Astrocyte (in vitro differentiated cells and primary cell): Measurements from ENCODE around the gene SGCD. TPM values are rescaled to one million over a fixed set of nuclear protein-coding genes. Genes with fewer than 3 reads are reported as not detected.

Experiments used
- DNase-seq: peaks from one replicate; pipeline ENCODE4 v3.0.0-alpha.2; 2010; ENCODE audit warnings: low read depth
- FAIRE-seq: peaks from 2 replicates; lab custom pipeline; 2011; peaks lifted over from hg19 to GRCh38; lab: Jason Lieb, UNC
- H2AFZ ChIP-seq: 2 replicates; pipeline ENCODE4 v1.6.0; 2012; ENCODE audit warnings: low read depth, low read length, inconsistent platforms
- H3K27ac ChIP-seq: 2 replicates; pipeline ENCODE4 v1.5.1; 2011; ENCODE audit warnings: low read depth, low read length, inconsistent platforms
- H3K27me3 ChIP-seq: 2 replicates; pipeline ENCODE4 v1.6.0; 2011; ENCODE audit warnings: low read length, inconsistent platforms; ENCODE audit not compliant: insufficient read depth
- H3K36me3 ChIP-seq: 2 replicates; pipeline ENCODE4 v1.5.1; 2011; ENCODE audit warnings: low read length, inconsistent platforms; ENCODE audit not compliant: insufficient read depth
- H3K4me1 ChIP-seq: 2 replicates; pipeline ENCODE4 v1.5.1; 2011; ENCODE audit warnings: low read length, inconsistent platforms; ENCODE audit not compliant: insufficient read depth
- H3K4me2 ChIP-seq: 2 replicates; pipeline ENCODE4 v1.6.0; 2012; ENCODE audit warnings: low read length, inconsistent platforms
- H3K4me3 ChIP-seq: 2 replicates; pipeline ENCODE4 v1.5.1; 2011; ENCODE audit warnings: low read depth, mild to moderate bottlenecking, low read length, inconsistent platforms; ENCODE audit not compliant: insufficient read depth
- H3K79me2 ChIP-seq: 2 replicates; pipeline ENCODE4 v1.6.0; 2012; ENCODE audit warnings: mild to moderate bottlenecking, low read length, inconsistent platforms; ENCODE audit not compliant: insufficient read depth
- H3K9ac ChIP-seq: 2 replicates; pipeline ENCODE4 v1.6.0; 2012; ENCODE audit warnings: mild to moderate bottlenecking, low read length, inconsistent platforms
- H3K9me3 ChIP-seq: 2 replicates; pipeline ENCODE4 v1.5.1; 2012; ENCODE audit warnings: low read depth, mild to moderate bottlenecking, low read length, inconsistent platforms; ENCODE audit not compliant: insufficient read depth
- H4K20me1 ChIP-seq: 2 replicates; pipeline ENCODE4 v1.6.0; 2012; ENCODE audit warnings: low read length, inconsistent platforms; ENCODE audit not compliant: insufficient read depth
- H3K27ac Mint-ChIP-seq: one replicate; pipeline ENCODE4 v1.8.0; 2021; ENCODE audit warnings: mild to moderate bottlenecking, mixed read lengths; ENCODE audit not compliant: unreplicated experiment
- H3K27me3 Mint-ChIP-seq: one replicate; pipeline ENCODE4 v1.8.0; 2021; ENCODE audit warnings: low read depth, mixed read lengths; ENCODE audit not compliant: unreplicated experiment
- H3K36me3 Mint-ChIP-seq: one replicate; pipeline ENCODE4 v1.8.0; 2021; ENCODE audit warnings: low read depth, mixed read lengths; ENCODE audit not compliant: unreplicated experiment
- H3K4me1 Mint-ChIP-seq: one replicate; pipeline ENCODE4 v1.8.0; 2021; ENCODE audit warnings: low read depth, mixed read lengths; ENCODE audit not compliant: unreplicated experiment
- H3K4me3 Mint-ChIP-seq: one replicate; pipeline ENCODE4 v1.8.0; 2021; ENCODE audit warnings: mild to moderate bottlenecking, moderate library complexity, mixed read lengths; ENCODE audit not compliant: unreplicated experiment
- H3K9me3 Mint-ChIP-seq: one replicate; pipeline ENCODE4 v1.8.0; 2021; ENCODE audit warnings: mild to moderate bottlenecking, mixed read lengths; ENCODE audit not compliant: unreplicated experiment
- EZH2 ChIP-seq: IDR thresholded peaks from 2 replicates; pipeline ENCODE4 v1.6.1; 2012; ENCODE audit warnings: mild to moderate bottlenecking, low read length, inconsistent platforms; ENCODE audit not compliant: insufficient read depth
- total RNA-seq: library from RNA; stranded (reverse); gene quantifications from 2 replicates; pipeline ENCODE4 v1.2.1, GENCODE V29; 2021
- TF ChIP-seq, protein P1 (sequence below): IDR thresholded peaks from 2 replicates; pipeline ENCODE4 v1.5.1; 2011; ENCODE audit warnings: low read depth, mild to moderate bottlenecking, inconsistent platforms, low read length, moderate library complexity; ENCODE audit not compliant: insufficient read depth

SGCD gene
- total RNA-seq, 1 donor from 2014 or later = 2.9 TPM

DNA sequence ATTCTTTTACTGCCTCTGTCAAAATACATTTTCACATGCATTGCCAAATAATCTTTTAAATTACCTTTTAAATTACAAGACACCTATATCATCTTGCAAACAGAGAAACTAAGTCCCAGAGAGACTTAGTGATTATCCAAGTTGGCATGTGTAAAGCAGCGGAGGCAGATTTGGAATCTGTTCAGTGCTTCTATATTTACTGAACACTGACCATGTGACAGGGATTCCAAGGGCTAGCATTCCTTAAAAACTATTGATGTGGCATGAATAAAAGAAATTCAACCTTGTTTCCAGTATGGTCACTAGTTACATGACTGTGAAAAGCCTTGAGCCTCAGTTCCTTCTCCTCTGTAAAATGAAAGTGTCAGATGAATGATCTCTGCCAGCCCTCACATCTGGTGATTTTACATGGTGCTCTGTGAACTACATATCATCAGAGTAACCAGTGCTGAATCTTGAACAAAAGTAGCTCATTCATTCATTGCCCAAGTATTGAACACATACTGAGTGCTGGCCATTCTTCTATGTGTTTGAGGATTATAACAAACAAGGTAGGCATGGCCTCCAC lies 451.3 kb downstream of the SGCD start:
- Histone ChIP-seq H3K27me3 (no peaks in the 10 kb centered on the region), H3K79me2 (no peaks in the 10 kb centered on the region), H2AFZ (no peak overlapping the region), H3K9ac (no peak overlapping the region), H3K27ac (no peak overlapping the region), H3K4me3 (no peak overlapping the region), H3K36me3 (no peaks in the 10 kb centered on the region), H3K4me1 (no peaks in the 10 kb centered on the region), H3K9me3 (no peaks in the 10 kb centered on the region), H3K4me2 (no peak overlapping the region), H4K20me1 (no peaks in the 10 kb centered on the region)
- DNase-seq = no peak
- no peak for TF ChIP-seq EZH2
- TF ChIP-seq, protein P1, sequence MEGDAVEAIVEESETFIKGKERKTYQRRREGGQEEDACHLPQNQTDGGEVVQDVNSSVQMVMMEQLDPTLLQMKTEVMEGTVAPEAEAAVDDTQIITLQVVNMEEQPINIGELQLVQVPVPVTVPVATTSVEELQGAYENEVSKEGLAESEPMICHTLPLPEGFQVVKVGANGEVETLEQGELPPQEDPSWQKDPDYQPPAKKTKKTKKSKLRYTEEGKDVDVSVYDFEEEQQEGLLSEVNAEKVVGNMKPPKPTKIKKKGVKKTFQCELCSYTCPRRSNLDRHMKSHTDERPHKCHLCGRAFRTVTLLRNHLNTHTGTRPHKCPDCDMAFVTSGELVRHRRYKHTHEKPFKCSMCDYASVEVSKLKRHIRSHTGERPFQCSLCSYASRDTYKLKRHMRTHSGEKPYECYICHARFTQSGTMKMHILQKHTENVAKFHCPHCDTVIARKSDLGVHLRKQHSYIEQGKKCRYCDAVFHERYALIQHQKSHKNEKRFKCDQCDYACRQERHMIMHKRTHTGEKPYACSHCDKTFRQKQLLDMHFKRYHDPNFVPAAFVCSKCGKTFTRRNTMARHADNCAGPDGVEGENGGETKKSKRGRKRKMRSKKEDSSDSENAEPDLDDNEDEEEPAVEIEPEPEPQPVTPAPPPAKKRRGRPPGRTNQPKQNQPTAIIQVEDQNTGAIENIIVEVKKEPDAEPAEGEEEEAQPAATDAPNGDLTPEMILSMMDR = no peak
- no peak overlapping the region for H3K4me3 Mint-ChIP-seq
- no peak overlapping the region for H3K27ac Mint-ChIP-seq
- no peaks in the 10 kb centered on the region for H3K27me3 Mint-ChIP-seq
- H3K9me3 Mint-ChIP-seq = peaks cover 2% of the 10 kb centered on the region
- H3K4me1 Mint-ChIP-seq = no peaks in the 10 kb centered on the region
- no peaks in the 10 kb centered on the region for H3K36me3 Mint-ChIP-seq
- FAIRE-seq = no peak

DNA sequence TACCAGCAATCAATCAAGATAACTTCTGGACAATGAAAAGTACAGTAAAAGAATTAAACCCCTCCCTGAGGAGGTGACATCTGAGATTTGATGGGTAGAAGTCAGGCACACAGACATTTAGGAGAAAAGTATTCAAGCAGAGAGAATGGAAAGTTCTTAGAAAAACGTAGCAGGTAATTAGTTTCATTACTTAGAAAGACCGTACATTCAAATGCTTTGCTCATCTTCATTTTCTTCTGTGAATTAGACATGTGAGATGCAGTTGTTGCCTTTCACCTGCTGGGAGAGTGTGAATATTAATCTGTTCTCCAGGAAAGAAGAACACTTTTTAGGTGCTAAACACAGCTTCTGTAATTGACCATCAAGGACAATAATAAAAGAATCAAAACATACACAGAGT lies 451.8 kb downstream of the SGCD start:
- no peak overlapping the region for H3K27ac Mint-ChIP-seq
- H3K4me1 ChIP-seq = no peaks in the 10 kb centered on the region
- H3K79me2 ChIP-seq = no peaks in the 10 kb centered on the region
- H3K9me3 Mint-ChIP-seq = peaks cover 2% of the 10 kb centered on the region
- no peaks in the 10 kb centered on the region for H3K27me3 Mint-ChIP-seq
- no peaks in the 10 kb centered on the region for H4K20me1 ChIP-seq
- H3K4me1 Mint-ChIP-seq = no peaks in the 10 kb centered on the region
- H3K36me3 Mint-ChIP-seq = no peaks in the 10 kb centered on the region
- no peaks in the 10 kb centered on the region for H3K27me3 ChIP-seq
- H3K9me3 ChIP-seq = no peaks in the 10 kb centered on the region
- H3K4me3 Mint-ChIP-seq = no peak overlapping the region
- H3K4me3 ChIP-seq = no peak overlapping the region
- TF ChIP-seq, protein P1 = no peak
- TF ChIP-seq EZH2 = no peak
- H2AFZ ChIP-seq = no peak overlapping the region
- no peak for DNase-seq
- H3K4me2 ChIP-seq = no peak overlapping the region
- no peak overlapping the region for H3K27ac ChIP-seq
- H3K9ac ChIP-seq = no peak overlapping the region
- FAIRE-seq = no peak
- no peaks in the 10 kb centered on the region for H3K36me3 ChIP-seq

DNA sequence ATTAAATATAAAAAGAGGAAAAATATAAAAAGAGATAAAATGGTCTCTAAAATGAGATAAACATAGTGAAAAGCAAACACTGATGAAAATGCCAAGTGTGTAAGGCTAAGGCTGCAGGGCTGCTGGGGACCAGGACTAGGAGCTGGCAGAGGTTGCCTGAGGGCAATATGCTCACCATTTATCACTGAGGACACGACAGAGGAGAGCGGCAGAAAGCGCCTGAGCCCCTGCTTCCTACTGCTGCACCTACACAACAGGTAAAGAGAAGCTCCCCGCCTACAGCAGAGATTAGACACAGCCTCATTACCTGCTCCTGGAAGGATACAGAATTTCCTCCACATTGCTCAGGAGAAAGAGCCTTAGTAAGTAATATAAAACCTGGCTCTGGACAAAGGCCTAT lies 452.5 kb downstream of the SGCD start:
- Mint-ChIP-seq H3K9me3 (peaks cover 2% of the 10 kb centered on the region), H3K36me3 (no peaks in the 10 kb centered on the region), H3K4me3 (no peak overlapping the region), H3K27me3 (no peaks in the 10 kb centered on the region), H3K27ac (no peak overlapping the region), H3K4me1 (no peaks in the 10 kb centered on the region)
- no peaks in the 10 kb centered on the region for H4K20me1 ChIP-seq
- no peak overlapping the region for H2AFZ ChIP-seq
- no peak overlapping the region for H3K4me3 ChIP-seq
- H3K4me1 ChIP-seq = no peaks in the 10 kb centered on the region
- H3K36me3 ChIP-seq = no peaks in the 10 kb centered on the region
- H3K27me3 ChIP-seq = no peaks in the 10 kb centered on the region
- TF ChIP-seq, protein P1 = no peak
- TF ChIP-seq EZH2 = no peak
- no peaks in the 10 kb centered on the region for H3K79me2 ChIP-seq
- H3K4me2 ChIP-seq = no peak overlapping the region
- H3K27ac ChIP-seq = no peak overlapping the region
- FAIRE-seq = no peak
- no peak for DNase-seq
- no peaks in the 10 kb centered on the region for H3K9me3 ChIP-seq
- H3K9ac ChIP-seq = no peak overlapping the region
